ENCODE data around the gene PARD3B. TPM values are rescaled to one million over a fixed set of nuclear protein-coding genes. Genes with fewer than 3 reads are reported as not detected.

Gene PARD3B
- total and polyA plus RNA-seq, 7 donors, result 3.2 to 64.0 (median 42.5) TPM

DNA sequence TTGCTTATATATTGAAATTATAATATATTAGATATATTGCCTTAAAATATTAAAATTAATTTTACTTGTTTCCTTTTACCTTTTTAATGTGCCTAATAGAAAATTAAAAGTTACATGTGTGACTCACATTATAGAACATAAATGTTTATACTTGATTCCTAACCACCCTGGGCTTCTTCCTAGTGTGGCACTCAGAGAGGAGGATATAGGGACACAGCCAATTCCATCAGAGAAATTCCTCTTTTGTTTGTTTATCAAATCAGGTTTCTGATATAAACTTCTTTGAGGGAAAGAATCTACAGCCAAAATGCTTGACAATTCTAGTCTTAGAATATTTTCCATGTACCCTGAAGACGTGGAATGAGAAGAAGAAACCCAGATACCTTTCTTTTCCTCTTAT, 788.1 kb downstream of the PARD3B start:
- Histone ChIP-seq H3K9me3 (no peaks in the 10 kb centered on the region), H3K27me3 (no peaks in the 10 kb centered on the region), H3K4me1 (peaks cover 0 to 9% (median 0%) of the 10 kb centered on the region in 4 donors), H3K27ac (no peak overlapping the region), H3K4me3 (no peak overlapping the region), H3K36me3 (no peaks in the 10 kb centered on the region)
- intact Hi-C loops (cut with DNase I), result no loop called here
- TF ChIP-seq EP300 (IDR thresholded peaks at IDR 0.05) (no peak), POLR2A (IDR thresholded peaks at IDR 0.05) (no peak), POLR2AphosphoS5 (IDR thresholded peaks at IDR 0.05) (no peak)
- TF ChIP-seq, protein P1, sequence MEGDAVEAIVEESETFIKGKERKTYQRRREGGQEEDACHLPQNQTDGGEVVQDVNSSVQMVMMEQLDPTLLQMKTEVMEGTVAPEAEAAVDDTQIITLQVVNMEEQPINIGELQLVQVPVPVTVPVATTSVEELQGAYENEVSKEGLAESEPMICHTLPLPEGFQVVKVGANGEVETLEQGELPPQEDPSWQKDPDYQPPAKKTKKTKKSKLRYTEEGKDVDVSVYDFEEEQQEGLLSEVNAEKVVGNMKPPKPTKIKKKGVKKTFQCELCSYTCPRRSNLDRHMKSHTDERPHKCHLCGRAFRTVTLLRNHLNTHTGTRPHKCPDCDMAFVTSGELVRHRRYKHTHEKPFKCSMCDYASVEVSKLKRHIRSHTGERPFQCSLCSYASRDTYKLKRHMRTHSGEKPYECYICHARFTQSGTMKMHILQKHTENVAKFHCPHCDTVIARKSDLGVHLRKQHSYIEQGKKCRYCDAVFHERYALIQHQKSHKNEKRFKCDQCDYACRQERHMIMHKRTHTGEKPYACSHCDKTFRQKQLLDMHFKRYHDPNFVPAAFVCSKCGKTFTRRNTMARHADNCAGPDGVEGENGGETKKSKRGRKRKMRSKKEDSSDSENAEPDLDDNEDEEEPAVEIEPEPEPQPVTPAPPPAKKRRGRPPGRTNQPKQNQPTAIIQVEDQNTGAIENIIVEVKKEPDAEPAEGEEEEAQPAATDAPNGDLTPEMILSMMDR (IDR thresholded peaks at IDR 0.05), result no peak
- 68 to 87% methylated on average over 1 of the region's 1 CpG for WGBS, 2 donors
- no peak for DNase-seq

DNA sequence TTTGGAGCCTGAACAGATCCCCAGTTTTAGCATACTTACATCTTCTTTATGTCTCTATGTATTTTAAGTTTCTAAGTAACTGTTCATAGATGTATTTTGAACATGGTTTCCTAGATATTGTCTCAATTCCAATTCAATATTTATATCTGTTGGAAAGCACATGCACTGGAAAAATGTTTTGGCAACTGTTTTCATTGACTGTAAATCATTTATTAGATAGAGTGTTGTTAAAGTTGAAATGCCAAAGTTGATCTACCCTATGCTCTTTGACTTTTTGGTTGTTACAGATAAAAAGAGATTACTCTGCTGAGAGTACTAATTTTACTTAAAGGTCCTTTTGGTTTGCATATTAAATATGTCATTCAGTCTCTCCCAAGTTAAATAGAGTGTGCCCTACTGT, 792.0 kb downstream of the PARD3B start:
- intact Hi-C loops (cut with DNase I), result no loop called here
- no peak overlapping the region for H3K27ac ChIP-seq
- peaks cover 0 to 9% (median 0%) of the 10 kb centered on the region in 4 donors for H3K4me1 ChIP-seq
- no peak for DNase-seq
- no peaks in the 10 kb centered on the region for H3K9me3 ChIP-seq
- TF ChIP-seq, protein P1 (IDR thresholded peaks at IDR 0.05), result no peak
- TF ChIP-seq POLR2AphosphoS5 (IDR thresholded peaks at IDR 0.05) (no peak), EP300 (IDR thresholded peaks at IDR 0.05) (no peak), POLR2A (IDR thresholded peaks at IDR 0.05) (no peak)
- H3K27me3 ChIP-seq, result no peaks in the 10 kb centered on the region
- H3K4me3 ChIP-seq, result no peak overlapping the region
- no peaks in the 10 kb centered on the region for H3K36me3 ChIP-seq

GRCh38 chr2:205338156-205338555, 792.9 kb downstream of the PARD3B start:
- 86 to 92% methylated on average over 1 of the region's 1 CpG for WGBS, 2 donors
- Histone ChIP-seq H3K4me1 (peaks cover 0 to 7% (median 0%) of the 10 kb centered on the region in 4 donors), H3K36me3 (no peaks in the 10 kb centered on the region), H3K27me3 (no peaks in the 10 kb centered on the region), H3K9me3 (no peaks in the 10 kb centered on the region), H3K27ac (no peak overlapping the region), H3K4me3 (no peak overlapping the region)
- no peak for DNase-seq
- TF ChIP-seq POLR2AphosphoS5 (IDR thresholded peaks at IDR 0.05) (no peak), EP300 (IDR thresholded peaks at IDR 0.05) (no peak), POLR2A (IDR thresholded peaks at IDR 0.05) (no peak)
- TF ChIP-seq, protein P1 (IDR thresholded peaks at IDR 0.05), result no peak
- intact Hi-C loops (cut with DNase I), result no loop called here

- Histone ChIP-seq H3K4me3 (no peak overlapping the region), H3K9me3 (no peaks in the 10 kb centered on the region), H3K36me3 (no peaks in the 10 kb centered on the region), H3K27ac (no peak overlapping the region), H3K27me3 (no peaks in the 10 kb centered on the region), H3K4me1 (peaks cover 0 to 15% (median 9%) of the 10 kb centered on the region in 4 donors)
- 93 to 95% methylated on average over 4 of the region's 4 CpGs for WGBS, 2 donors
- TF ChIP-seq POLR2A (IDR thresholded peaks at IDR 0.05), result no peak
- no peak for TF ChIP-seq POLR2AphosphoS5 (IDR thresholded peaks at IDR 0.05)
- TF ChIP-seq EP300 (IDR thresholded peaks at IDR 0.05), result no peak
- TF ChIP-seq, protein P1 (IDR thresholded peaks at IDR 0.05), result no peak
- no peak for DNase-seq
- intact Hi-C loops (cut with DNase I), result no loop called here
These were observed 797.8 kb downstream of the PARD3B start for GRCh38 chr2:205343103-205343502.

- TF ChIP-seq POLR2AphosphoS5 (IDR thresholded peaks at IDR 0.05) (no peak), EP300 (IDR thresholded peaks at IDR 0.05) (no peak), POLR2A (IDR thresholded peaks at IDR 0.05) (no peak)
- TF ChIP-seq, protein P1 (IDR thresholded peaks at IDR 0.05), result no peak
These were observed 801.4 kb downstream of the PARD3B start for GRCh38 chr2:205346649-205347048.

More at GRCh38 chr2:205346649-205347048, 801.4 kb downstream of the PARD3B start:
- WGBS, 2 donors, result 97 to 98% methylated on average over 2 of the region's 2 CpGs
- Histone ChIP-seq H3K27me3 (no peaks in the 10 kb centered on the region), H3K4me3 (no peak overlapping the region), H3K9me3 (no peaks in the 10 kb centered on the region), H3K4me1 (peaks cover 0 to 17% (median 10%) of the 10 kb centered on the region in 4 donors), H3K27ac (no peak overlapping the region), H3K36me3 (no peaks in the 10 kb centered on the region)
- intact Hi-C loops (cut with DNase I), result no loop called here
- DNase-seq, result no peak

All from sigmoid colon (tissue), 7 donors.